Upper lobe of left lung (tissue), 4 donors: ENCODE results near the gene CLMN.

ENCODE experiments used
- CTCF ChIP-seq, 6 experiments: fragments of 450-650 bp in 4 of 6; fragments of 200-600 bp in 2 of 6; sonication (generic) in 2 of 6; IDR thresholded peaks; one replicate each; pipeline ENCODE4 v1.5.1; 2016 to 2019; ENCODE audit warnings: antibody characterized with exemption in 6 of 6
- EP300 ChIP-seq, 4 donors: sonication (generic); formaldehyde crosslinking; IDR thresholded peaks; one replicate each; pipeline ENCODE4 v1.5.1; 2017; ENCODE audit warnings: antibody characterized with exemption in 4 of 4, control low read depth in 2 of 4
- POLR2AphosphoS5 ChIP-seq, 2 donors: sonication (generic); formaldehyde crosslinking; IDR thresholded peaks; one replicate each; pipeline ENCODE4 v1.5.1; 2017; ENCODE audit warnings: antibody characterized with exemption in 2 of 2

DNA sequence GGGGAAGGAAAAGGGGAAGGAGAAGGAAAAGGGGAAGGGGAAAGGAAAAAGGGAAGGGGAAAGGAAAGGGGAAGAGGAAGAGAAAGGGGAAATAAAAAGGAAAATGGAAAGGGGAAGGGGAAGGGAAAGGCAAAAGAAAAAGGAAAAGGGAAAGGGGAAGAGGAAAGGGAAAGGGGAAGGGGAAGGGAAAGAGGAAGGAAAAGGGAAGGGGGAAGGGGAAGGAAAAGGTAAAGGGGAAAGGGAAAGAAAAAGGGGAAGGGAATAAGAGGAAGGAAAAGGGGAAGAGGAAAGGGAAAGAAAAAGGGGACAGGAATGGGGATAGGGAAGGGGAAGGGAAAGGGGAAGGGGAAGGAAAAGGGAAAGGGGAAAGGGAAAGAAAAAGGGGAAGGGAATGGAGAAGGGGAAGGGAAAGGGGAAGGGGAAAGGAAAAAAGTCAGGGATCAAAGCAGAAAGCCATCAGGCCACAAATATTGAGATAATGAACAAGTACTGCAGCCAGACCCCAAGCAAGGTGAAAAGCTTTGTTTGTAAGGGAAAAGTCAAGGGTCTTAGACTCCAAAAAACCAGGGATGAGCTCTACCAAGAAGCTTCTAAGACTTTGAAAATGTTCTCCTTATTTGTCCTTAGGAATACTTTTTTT lies 182.4 kb downstream of the CLMN start:
- TF ChIP-seq CTCF (IDR thresholded peaks at IDR 0.05) (no peak), EP300 (IDR thresholded peaks at IDR 0.05) (no peak), POLR2AphosphoS5 (IDR thresholded peaks at IDR 0.05) (no peak)
